HCT116 (cell line): ENCODE results near the gene SVIL. TPM values are rescaled to one million over a fixed set of nuclear protein-coding genes. Genes with fewer than 3 reads are reported as not detected.

Source experiments
- ATAC-seq: fragments of 200-7000 bp; cut with Tn5 transposase; 2 replicates; pipeline ENCODE4 v1.9.1; 2020; ENCODE audit warnings: mild to moderate bottlenecking, moderate library complexity
- BruUV-seq: library from RNA; stranded (reverse); fragments of 400-500 nt; replicated peaks from 2 replicates; lab custom pipeline; 2021; lab: Mats Ljungman, UMichigan
- CTCF ChIA-PET: fragments of 300-600 bp; sonication (Branson Sonifier 250); formaldehyde crosslinking; loops from one replicate; lab custom pipeline; 2021; ENCODE audit warnings: antibody characterized with exemption; lab: Charles Lee
- POLR2A ChIA-PET: fragments of 300-600, 350-600 bp; sonication (Branson Sonifier 250); formaldehyde crosslinking; loops from one replicate; lab custom pipeline; 2021; ENCODE audit warnings: antibody characterized with exemption; lab: Charles Lee
- RAD21 ChIA-PET, 2 experiments: fragments of 300-600 bp; sonication (Branson Sonifier 250); formaldehyde crosslinking; loops; one replicate each; lab custom pipeline; 2023; ENCODE audit warnings: low total read pairs in 2 of 2; ENCODE audit not compliant: uncharacterized antibody in 2 of 2, unreplicated experiment in 2 of 2, low non-redundant PET in 1 of 2; lab: Charles Lee
- DNase-seq: peaks from one replicate; pipeline ENCODE4 v3.0.0-alpha.2; 2010; ENCODE audit warnings: low read depth, low spot score
- H2AFZ ChIP-seq: fragments of 200-600 bp; shearing (Covaris generic), sonication (generic); 2 replicates; pipeline ENCODE4 v1.6.1; 2017; ENCODE audit warnings: low read depth, mixed run types, mixed read lengths, antibody characterized with exemption, low read length; ENCODE audit not compliant: poor library complexity, severe bottlenecking
- H3K27ac ChIP-seq: 2 replicates; pipeline ENCODE4 v1.5.1; 2012; ENCODE audit warnings: low read depth, low read length
- H3K27me3 ChIP-seq: fragments of 200-600 bp; sonication (generic); 2 replicates; pipeline ENCODE4 v1.6.1; 2016; ENCODE audit warnings: mixed run types, low read length, mixed read lengths; ENCODE audit not compliant: insufficient read depth
- H3K36me3 ChIP-seq, 2 experiments: fragments of 200-500 bp in 1 of 2; fragments of 200-600 bp in 1 of 2; sonication (Bioruptor generic) in 1 of 2; sonication (generic) in 1 of 2; 2 replicates each; pipeline versions ENCODE4 v1.5.1 to v1.6.1; 2014 to 2016; ENCODE audit warnings: low read length in 2 of 2, inconsistent platforms in 1 of 2, mixed read lengths in 1 of 2, mixed run types in 1 of 2; ENCODE audit not compliant: insufficient read depth in 2 of 2, control insufficient read depth in 1 of 2
- H3K4me1 ChIP-seq, 2 experiments: fragments of 200-600 bp in 1 of 2; sonication (generic) in 1 of 2; 2 replicates each; pipeline versions ENCODE4 v1.5.1 to v1.6.1; 2012 to 2017; ENCODE audit warnings: low read length in 2 of 2, inconsistent platforms in 1 of 2, mild to moderate bottlenecking in 1 of 2, mixed read lengths in 1 of 2, mixed run types in 1 of 2, moderate library complexity in 1 of 2; ENCODE audit not compliant: insufficient read depth in 2 of 2, control insufficient read depth in 1 of 2
- H3K4me2 ChIP-seq: fragments of 200-600 bp; sonication (generic); 2 replicates; pipeline ENCODE4 v1.6.1; 2017; ENCODE audit warnings: mixed run types, low read length, mixed read lengths
- H3K4me3 ChIP-seq, 2 experiments: fragments of 200-600 bp in 1 of 2; sonication (generic) in 1 of 2; replicated peaks in 1 of 2; 2 replicates each; pipeline ENCODE4 v1.5.1; 2011 to 2016; ENCODE audit warnings: low read length in 2 of 2, control low read depth in 1 of 2, low read depth in 1 of 2, mild to moderate bottlenecking in 1 of 2, mixed read lengths in 1 of 2, mixed run types in 1 of 2
- H3K79me2 ChIP-seq: fragments of 200-600 bp; sonication (generic); 2 replicates; pipeline ENCODE4 v1.6.1; 2017; ENCODE audit warnings: mild to moderate bottlenecking, mixed run types, low read length, moderate library complexity, mixed read lengths; ENCODE audit not compliant: insufficient read depth
- H3K9ac ChIP-seq: fragments of 200-600 bp; sonication (generic); 2 replicates; pipeline ENCODE4 v1.6.1; 2016; ENCODE audit warnings: low read length, mixed read lengths
- H3K9me2 ChIP-seq: fragments of 200-600 bp; sonication (generic), shearing (Covaris generic); 2 replicates; pipeline ENCODE4 v1.6.1; 2017; ENCODE audit warnings: mixed run types, mild to moderate bottlenecking, moderate library complexity; ENCODE audit not compliant: insufficient read depth
- H3K9me3 ChIP-seq, 2 experiments: fragments of 200-500 bp in 1 of 2; fragments of 200-600 bp in 1 of 2; sonication (Bioruptor generic) in 1 of 2; sonication (generic) in 1 of 2; 2 replicates each; pipeline ENCODE4 v1.6.1; 2014 to 2017; ENCODE audit warnings: low read length in 2 of 2, mixed read lengths in 2 of 2, inconsistent platforms in 1 of 2, low read depth in 1 of 2, mild to moderate bottlenecking in 1 of 2, mixed run types in 1 of 2, moderate library complexity in 1 of 2; ENCODE audit not compliant: control insufficient read depth in 1 of 2, insufficient read depth in 1 of 2
- H4K20me1 ChIP-seq: fragments of 200-600 bp; sonication (generic), shearing (Covaris generic); 2 replicates; pipeline ENCODE4 v1.6.1; 2017; ENCODE audit warnings: mixed run types, mild to moderate bottlenecking, moderate library complexity; ENCODE audit not compliant: insufficient read depth
- ATF3 ChIP-seq: IDR thresholded peaks from 2 replicates; pipeline ENCODE4 v1.6.1; 2012
- CBX3 ChIP-seq: IDR thresholded peaks from 2 replicates; pipeline ENCODE4 v1.6.1; 2012; ENCODE audit warnings: low read depth
- CEBPB ChIP-seq: IDR thresholded peaks from 2 replicates; pipeline ENCODE4 v1.6.1; 2012; ENCODE audit warnings: low read depth
- CTCF ChIP-seq, 3 experiments: fragments of 200-600 bp in 1 of 3; sonication (generic) in 1 of 3; IDR thresholded peaks in 2 of 3; conservative IDR thresholded peaks in 1 of 3; 2 replicates each; pipeline ENCODE4 v1.5.1; 2012 to 2017; ENCODE audit warnings: low read depth in 2 of 3, low read length in 2 of 3, antibody characterized with exemption in 1 of 3, borderline replicate concordance in 1 of 3, control low read depth in 1 of 3, mild to moderate bottlenecking in 1 of 3, mixed read lengths in 1 of 3, mixed run types in 1 of 3, moderate library complexity in 1 of 3; ENCODE audit not compliant: insufficient read depth in 1 of 3
- EGR1 ChIP-seq: IDR thresholded peaks from 2 replicates; pipeline ENCODE4 v1.6.1; 2012; ENCODE audit warnings: low read depth
- ELF1 ChIP-seq: IDR thresholded peaks from 2 replicates; pipeline ENCODE4 v1.6.1; 2012; ENCODE audit warnings: low read depth, borderline replicate concordance
- EZH2 ChIP-seq: fragments of 200-600 bp; sonication (generic); IDR thresholded peaks from 2 replicates; pipeline ENCODE4 v1.6.1; 2017; ENCODE audit warnings: antibody characterized with exemption, mixed run types
- EZH2phosphoT487 ChIP-seq: fragments of 200-600 bp; IDR thresholded peaks from 2 replicates; pipeline ENCODE4 v1.6.1; 2018; ENCODE audit warnings: antibody characterized with exemption, borderline replicate concordance
- FOSL1 ChIP-seq: IDR thresholded peaks from 2 replicates; pipeline ENCODE4 v1.6.1; 2012; ENCODE audit warnings: low read depth
- JUND ChIP-seq: IDR thresholded peaks from 2 replicates; pipeline ENCODE4 v1.6.1; 2012
- SP1 ChIP-seq: IDR thresholded peaks from 2 replicates; pipeline ENCODE4 v1.6.1; 2012; ENCODE audit warnings: low read depth
- SRF ChIP-seq: IDR thresholded peaks from 2 replicates; pipeline ENCODE4 v1.6.1; 2012; ENCODE audit warnings: low read depth
- TCF7L2 ChIP-seq: IDR thresholded peaks from 2 replicates; pipeline ENCODE4 v1.7.0; 2011; ENCODE audit warnings: borderline replicate concordance, inconsistent platforms; ENCODE audit not compliant: insufficient read depth, insufficient read length; ENCODE audit errors: extremely low read depth
- ZBTB33 ChIP-seq: IDR thresholded peaks from 2 replicates; pipeline ENCODE4 v1.6.1; 2011; ENCODE audit warnings: mild to moderate bottlenecking, low read length, moderate library complexity; ENCODE audit not compliant: insufficient replicate concordance; ENCODE audit errors: extremely low read depth
- ZFX ChIP-seq: fragments of 450-650 bp; IDR thresholded peaks from 2 replicates; pipeline ENCODE4 v1.6.1; 2017
- ZNF274 ChIP-seq: fragments of 200-500 bp; sonication (Bioruptor generic); IDR thresholded peaks from 2 replicates; pipeline ENCODE4 v1.6.1; 2014; ENCODE audit warnings: mild to moderate bottlenecking, low read depth, low read length, inconsistent platforms
- intact Hi-C: fragments of 100-400 bp; cut with micrococcal nuclease; formaldehyde crosslinking; loops from 2 replicates; pipeline ENCODE4 v1.10.0; 2022
- total RNA-seq: library from RNA; stranded (reverse); gene quantifications from one replicate; pipeline ENCODE4 v1.2.1, GENCODE V29; 2021; ENCODE audit not compliant: unreplicated experiment
- TF ChIP-seq, protein P1 (sequence below): IDR thresholded peaks from 2 replicates; pipeline ENCODE4 v1.6.1; 2012

Gene SVIL
- total RNA-seq, 1 experiment from 2014 or later = 27.0 TPM

GRCh38 chr10:29451946-29452345 is 182.8 kb downstream of the SVIL start:
- H4K20me1 ChIP-seq = no peaks in the 10 kb centered on the region
- CTCF ChIA-PET = interaction anchor here (1.1 kb wide), 1 partner anchor 23 kb away, joined by 3 read pairs; no protein-coding TSS in a partner anchor
- intact Hi-C loops = no loop called here

More at GRCh38 chr10:29451946-29452345, 182.8 kb downstream of the SVIL start:
- H3K9ac ChIP-seq = no peak overlapping the region
- H3K4me3 ChIP-seq = no peak overlapping the region
- no peak overlapping the region for H2AFZ ChIP-seq
- H3K4me1 ChIP-seq = no peaks in the 10 kb centered on the region
- ATAC-seq (no peak), DNase-seq (no peak)
- ChIA-PET RAD21 (no interaction called here), POLR2A (no interaction called here)
- TF ChIP-seq EZH2 (no peak), ATF3 (no peak), EZH2phosphoT487 (no peak), ZNF274 (no peak), SP1 (no peak), FOSL1 (no peak), TCF7L2 (no peak), CBX3 (no peak), SRF (no peak), CTCF (IDR thresholded peaks at IDR 0.05 in 2 of 3, conservative IDR thresholded peaks at IDR 0.05 in 1 of 3; ENCODE audit: borderline replicate concordance in 1 of 3, insufficient read depth in 1 of 3, low read depth in 2 of 3, low read length in 2 of 3) (no peak), ZBTB33 (no peak), JUND (no peak), ELF1 (no peak), ZFX (no peak), CEBPB (no peak), EGR1 (no peak)
- TF ChIP-seq, protein P1, sequence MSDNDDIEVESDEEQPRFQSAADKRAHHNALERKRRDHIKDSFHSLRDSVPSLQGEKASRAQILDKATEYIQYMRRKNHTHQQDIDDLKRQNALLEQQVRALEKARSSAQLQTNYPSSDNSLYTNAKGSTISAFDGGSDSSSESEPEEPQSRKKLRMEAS = no peak
- no peaks in the 10 kb centered on the region for H3K9me2 ChIP-seq
- no peak overlapping the region for H3K4me2 ChIP-seq
- H3K27me3 ChIP-seq = no peaks in the 10 kb centered on the region
- H3K27ac ChIP-seq = no peak overlapping the region
- no TSS peak for BruUV-seq
- H3K9me3 ChIP-seq = no peaks in the 10 kb centered on the region
- no peaks in the 10 kb centered on the region for H3K79me2 ChIP-seq
- no peaks in the 10 kb centered on the region for H3K36me3 ChIP-seq
